NCI-H2196 treated with DMSO at 0.1 percent for 48 hours (cell line): ENCODE data around the gene HSPA1A.
A peak's percentile ranks its signal among the peaks of the same experiment; 100 is the strongest.
"Not testable (repeated sequence)": the region's sequence is repeated elsewhere in the genome, so short reads cannot be mapped to it uniquely, and the experiment has no call there.

Experiments used
- DNase-seq: peaks from one replicate; lab custom pipeline; 2025; ENCODE audit not compliant: unreplicated experiment; lab: John Stamatoyannopoulos, UW

HSPA1A gene

GRCh38 chr6:31862344-31863235 lies 47.2 kb downstream of the HSPA1A start, which contains the start of gene NEU1:
NEU1 (minus strand) TSS chr6:31862821; CDS start chr6:31862776, 45 bp downstream.
- peak; percentile 99 for DNase-seq

DNA sequence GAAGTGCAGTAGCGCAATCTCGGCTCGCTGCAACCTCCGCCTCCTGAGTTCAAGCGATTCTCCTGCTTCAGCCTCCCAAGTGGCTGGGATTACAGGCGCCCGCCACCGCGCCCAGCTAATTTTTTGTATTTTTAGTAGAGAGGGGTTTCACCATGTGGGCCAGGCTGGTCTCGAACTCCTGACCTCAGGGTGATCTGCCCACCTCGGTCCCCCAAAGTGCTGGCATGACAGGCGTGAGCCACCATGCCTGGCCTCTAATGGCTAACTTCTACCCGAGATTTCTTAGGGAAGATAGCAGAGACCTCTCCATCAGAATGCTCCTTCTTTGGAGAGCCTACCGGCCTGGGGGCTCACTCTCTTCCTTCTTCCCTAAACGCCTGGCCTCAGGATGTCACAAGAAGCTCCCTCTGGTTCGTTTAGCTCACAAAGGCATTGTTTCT lies 48.8 kb downstream of the HSPA1A start:
- DNase-seq = not testable (repeated sequence)

DNA sequence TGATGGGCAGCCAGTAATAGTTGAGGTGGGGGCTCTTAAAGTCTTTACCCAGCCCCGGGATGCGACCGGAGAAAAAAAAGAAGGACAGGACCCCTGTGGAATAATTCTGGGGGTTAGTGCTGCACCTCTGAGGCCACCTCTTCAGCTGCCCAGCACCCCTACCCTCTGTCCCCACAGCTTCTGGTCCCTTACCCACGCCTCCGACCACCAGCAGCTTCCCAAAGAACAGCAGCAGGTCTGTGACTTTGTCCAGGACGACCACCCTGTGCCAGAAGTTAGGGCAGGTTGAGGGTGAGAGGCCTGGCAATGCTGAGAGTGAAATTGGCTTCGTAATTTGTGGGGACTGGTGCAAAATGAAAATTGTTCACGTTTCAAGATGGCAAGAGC lies 49.5 kb downstream of the HSPA1A start:
- no peak for DNase-seq

DNA sequence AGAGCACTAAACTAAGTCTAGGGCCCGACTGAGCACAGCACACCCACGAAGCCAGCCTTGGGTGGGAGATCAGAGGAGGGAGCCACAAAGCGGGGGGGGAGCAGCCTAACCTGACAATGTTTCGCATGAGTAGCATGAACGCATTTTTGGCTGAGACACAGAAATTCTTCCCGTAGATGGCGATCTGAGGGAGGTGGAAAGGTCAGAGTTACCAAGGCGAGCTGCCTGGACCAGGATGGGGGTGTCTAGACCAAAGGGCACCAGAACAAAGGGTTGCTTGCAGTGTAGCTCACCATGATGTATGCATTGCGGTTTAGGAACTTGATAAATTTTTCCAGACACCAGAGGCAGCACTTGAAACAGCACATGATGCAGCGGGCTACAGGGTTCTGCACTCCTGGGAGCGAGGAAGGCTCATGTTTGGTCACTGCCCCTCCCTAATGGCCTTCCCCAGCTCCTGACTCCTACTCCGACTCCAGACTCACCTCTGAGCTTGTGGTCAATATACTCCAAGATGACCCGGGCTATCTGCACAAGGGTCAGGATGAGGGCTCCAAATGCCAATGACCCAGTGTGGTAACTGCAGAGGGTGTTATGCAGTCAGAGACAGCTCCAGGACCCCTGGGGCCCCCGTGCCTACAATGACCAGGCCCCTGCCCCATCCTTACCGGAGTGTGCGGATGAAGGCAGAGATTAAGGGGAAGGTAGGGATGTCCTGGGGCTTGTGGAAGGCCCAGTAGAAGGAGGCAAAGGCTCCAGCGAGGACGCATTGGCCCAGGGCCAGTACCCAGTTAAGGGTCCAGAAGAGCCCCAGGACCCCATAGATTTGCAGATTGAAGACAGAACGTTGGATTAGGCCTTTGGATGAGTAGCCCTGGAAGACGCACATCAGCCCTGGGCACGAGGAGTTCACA lies 50.1 kb downstream of the HSPA1A start:
- no peak for DNase-seq
